H4 (cell line): ENCODE data around the gene NAPSA. TPM values are rescaled to one million over a fixed set of nuclear protein-coding genes. Genes with fewer than 3 reads are reported as not detected.
"Not testable (repeated sequence)": the region's sequence is repeated elsewhere in the genome, so short reads cannot be mapped to it uniquely, and the experiment has no call there.

Experiments used
- DNase-seq: peaks from one replicate; pipeline ENCODE4 v3.0.0-alpha.2; 2015; ENCODE audit warnings: low spot score
- total RNA-seq: library from RNA; depleted of rRNA; stranded (reverse); fragments of >200 nt; shearing (Covaris generic); gene quantifications from 2 replicates; pipeline ENCODE4 v1.2.3, GENCODE V29; 2014; rRNA removed

NAPSA gene
- total RNA-seq: 0.99 TPM in 1 of 2 replicates, not detected in the other

GRCh38 chr19:50365434-50366306 is at the start of gene NAPSA:
NAPSA (minus strand) TSS chr19:50365639; CDS start chr19:50365621, 18 bp downstream.
- DNase-seq: no peak

GRCh38 chr19:50413531-50413930 is 48.1 kb upstream of the NAPSA start:
- no peak for DNase-seq

GRCh38 chr19:50413096-50413495 is 47.7 kb upstream of the NAPSA start:
- no peak for DNase-seq

- DNase-seq: no peak
Observed at GRCh38 chr19:50412419-50412818, 47.0 kb upstream of the NAPSA start.

DNA sequence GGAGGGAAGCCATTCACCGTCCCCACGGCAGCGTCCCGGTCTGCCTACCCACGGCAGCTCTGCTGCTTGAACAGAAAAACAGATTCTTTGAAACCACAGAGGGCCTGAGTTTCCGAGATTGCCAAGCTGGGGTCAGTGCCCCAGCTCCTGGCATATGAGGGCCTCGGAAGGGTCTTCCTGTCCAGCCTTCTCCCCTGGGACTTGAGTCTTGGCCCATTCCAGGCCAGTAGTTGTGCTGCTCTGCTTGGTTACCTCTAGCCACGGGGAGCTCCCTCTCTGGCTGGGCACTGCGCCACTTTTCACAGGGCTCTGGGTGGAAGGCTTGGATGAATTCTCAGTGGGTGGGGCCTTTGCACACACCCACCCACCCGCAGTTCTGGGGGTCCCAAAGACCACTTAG is 44.7 kb upstream of the NAPSA start:
- no peak for DNase-seq

DNA sequence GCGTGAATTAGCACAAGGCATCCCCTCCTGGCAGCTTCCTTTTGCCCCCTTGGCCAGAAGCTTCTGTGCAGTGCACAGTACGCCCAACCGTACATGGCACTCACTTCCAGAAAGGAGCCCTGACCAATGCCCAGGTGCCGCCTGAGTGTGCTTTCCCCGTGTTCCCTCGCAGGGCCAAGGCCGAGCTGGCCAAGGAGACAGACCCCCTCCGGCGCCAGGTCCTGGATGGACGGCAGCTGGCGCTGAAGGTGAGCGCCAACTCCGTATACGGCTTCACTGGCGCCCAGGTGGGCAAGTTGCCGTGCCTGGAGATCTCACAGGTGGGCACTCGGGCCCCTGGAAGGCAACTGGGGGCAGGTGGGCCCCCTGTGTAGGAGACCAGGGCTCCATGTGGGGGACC is 43.9 kb upstream of the NAPSA start:
- DNase-seq: no peak

GRCh38 chr19:50406829-50407228 is 41.4 kb upstream of the NAPSA start:
- no peak for DNase-seq

GRCh38 chr19:50406156-50406820 is 40.8 kb upstream of the NAPSA start:
- no peak for DNase-seq

DNA sequence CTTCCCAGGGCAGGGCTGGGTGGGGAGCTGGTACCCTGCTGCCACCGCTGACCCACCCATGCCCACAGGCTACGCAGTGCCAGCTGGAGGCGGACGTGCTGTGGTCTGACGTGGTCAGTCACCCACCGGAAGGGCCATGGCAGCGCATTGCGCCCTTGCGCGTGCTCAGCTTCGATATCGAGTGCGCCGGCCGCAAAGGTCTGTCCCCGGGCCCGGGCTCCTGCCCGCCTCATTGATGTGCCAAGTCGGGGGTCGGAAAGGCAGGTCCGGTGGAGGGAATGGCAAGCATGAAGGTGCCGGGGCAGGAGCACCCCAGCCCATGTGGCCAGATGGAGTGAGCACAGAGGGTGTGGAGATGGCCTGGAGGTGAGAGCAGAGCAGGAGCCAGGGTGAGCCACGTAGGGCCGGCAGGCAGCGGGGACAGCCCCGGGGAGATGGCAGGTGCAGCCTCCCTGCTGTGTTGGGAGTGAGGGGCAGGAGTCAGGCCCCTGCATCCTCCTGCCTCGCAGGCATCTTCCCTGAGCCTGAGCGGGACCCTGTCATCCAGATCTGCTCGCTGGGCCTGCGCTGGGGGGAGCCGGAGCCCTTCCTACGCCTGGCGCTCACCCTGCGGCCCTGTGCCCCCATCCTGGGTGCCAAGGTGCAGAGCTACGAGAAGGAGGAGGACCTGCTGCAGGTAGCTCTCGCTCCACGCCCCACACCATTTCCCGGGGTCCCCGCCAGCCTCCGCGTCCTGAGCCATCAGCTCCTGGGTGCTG is 37.3 kb upstream of the NAPSA start:
- no peak for DNase-seq

DNA sequence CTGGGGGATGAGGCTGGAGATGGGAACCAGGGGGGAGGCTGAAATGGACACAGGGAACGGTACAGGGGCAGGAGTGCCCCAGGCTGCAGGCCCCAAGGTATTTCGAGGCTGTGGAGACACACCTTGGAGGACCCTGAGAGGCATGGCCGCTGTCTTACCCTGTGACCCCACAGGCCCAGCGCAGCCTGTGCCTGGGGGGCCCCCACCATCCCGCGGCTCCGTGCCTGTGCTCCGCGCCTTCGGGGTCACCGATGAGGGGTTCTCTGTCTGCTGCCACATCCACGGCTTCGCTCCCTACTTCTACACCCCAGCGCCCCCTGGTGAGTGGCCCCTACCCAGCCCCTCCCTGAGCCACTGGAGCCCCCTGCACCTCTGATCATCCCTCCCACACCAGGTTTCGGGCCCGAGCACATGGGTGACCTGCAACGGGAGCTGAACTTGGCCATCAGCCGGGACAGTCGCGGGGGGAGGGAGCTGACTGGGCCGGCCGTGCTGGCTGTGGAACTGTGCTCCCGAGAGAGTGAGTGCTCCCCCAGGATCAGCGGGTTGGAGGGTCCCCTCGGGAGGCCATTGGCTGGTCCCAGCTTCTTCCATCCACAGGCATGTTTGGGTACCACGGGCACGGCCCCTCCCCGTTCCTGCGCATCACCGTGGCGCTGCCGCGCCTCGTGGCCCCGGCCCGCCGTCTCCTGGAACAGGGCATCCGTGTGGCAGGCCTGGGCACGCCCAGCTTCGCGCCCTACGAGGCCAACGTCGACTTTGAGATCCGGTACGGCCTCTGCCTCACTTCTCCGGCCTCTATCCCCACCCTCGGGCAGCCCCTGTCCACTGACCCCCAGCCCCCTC is 36.4 kb upstream of the NAPSA start:
- DNase-seq: no peak

GRCh38 chr19:50399368-50399745 is 33.9 kb upstream of the NAPSA start:
- DNase-seq: no peak

GRCh38 chr19:50398675-50399367 is 33.4 kb upstream of the NAPSA start:
- no peak for DNase-seq

GRCh38 chr19:50394017-50394416 is 28.6 kb upstream of the NAPSA start:
- DNase-seq: no peak

- DNase-seq: no peak
Observed at GRCh38 chr19:50393589-50393988, 28.1 kb upstream of the NAPSA start.

DNA sequence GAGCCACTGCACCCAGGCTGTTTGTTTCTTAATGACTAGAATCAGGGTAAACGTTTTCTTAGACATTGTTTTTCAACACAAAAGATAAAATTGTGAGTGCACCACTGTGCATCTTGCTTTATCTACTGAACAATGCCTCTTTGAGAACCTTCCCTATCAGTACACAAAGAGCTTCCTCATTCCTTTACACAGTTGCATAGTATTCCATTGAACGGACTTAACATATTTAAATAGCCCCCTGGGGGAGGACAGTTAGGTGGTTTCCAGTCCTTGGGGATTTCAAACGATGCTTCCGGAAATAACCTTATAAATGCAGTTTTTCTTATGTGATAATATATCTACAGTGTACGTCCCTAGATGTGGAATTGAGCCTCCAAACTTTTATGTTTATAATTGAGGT is 27.3 kb upstream of the NAPSA start:
- DNase-seq: no peak

- not testable (repeated sequence) for DNase-seq
Observed at GRCh38 chr19:50390952-50391351, 25.5 kb upstream of the NAPSA start.

GRCh38 chr19:50390295-50390694 is 24.9 kb upstream of the NAPSA start:
- DNase-seq: not testable (repeated sequence)

DNA sequence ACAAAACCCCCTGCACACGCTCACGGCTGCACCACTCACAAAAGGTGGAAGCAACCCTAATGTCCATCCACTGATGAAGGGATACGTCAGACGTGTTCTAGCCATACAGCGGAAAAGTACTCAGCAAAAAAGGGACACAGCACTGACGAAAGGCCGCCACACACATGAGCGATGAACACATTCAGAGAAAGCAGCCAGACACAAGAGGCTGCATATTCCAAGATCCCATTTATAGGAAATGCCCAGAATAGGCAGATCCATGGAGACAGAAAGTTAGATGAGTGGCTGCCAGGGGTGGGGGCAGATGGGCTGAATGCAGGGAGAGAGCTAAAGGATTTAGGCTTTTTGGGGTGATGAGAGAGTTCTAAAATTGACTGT is 22.4 kb upstream of the NAPSA start:
- no peak for DNase-seq

GRCh38 chr19:50387176-50387867 is 21.9 kb upstream of the NAPSA start:
- no peak for DNase-seq
